ENCODE results near the gene CSE1L.
"Not testable (repeated sequence)": the region's sequence is repeated elsewhere in the genome, so short reads cannot be mapped to it uniquely, and the experiment has no call there.

The CSE1L gene

GRCh38 chr20:49074521-49074920, 28.4 kb downstream of the CSE1L start:
- DNase-seq (ENCODE audit: low read depth in 2 of 3, low spot score in 2 of 3) = no peak

- DNase-seq (ENCODE audit: low read depth in 2 of 3, low spot score in 2 of 3) = no peak
Observed at GRCh38 chr20:49078310-49078709, 32.2 kb downstream of the CSE1L start.

GRCh38 chr20:49082295-49082694, 36.2 kb downstream of the CSE1L start:
- DNase-seq (ENCODE audit: low read depth in 2 of 3, low spot score in 2 of 3) = not testable (repeated sequence)

- DNase-seq (ENCODE audit: low read depth in 2 of 3, low spot score in 2 of 3) = no peak
Observed at GRCh38 chr20:49091104-49091503, 45.0 kb downstream of the CSE1L start.

GRCh38 chr20:49091762-49092161, 45.6 kb downstream of the CSE1L start:
- no peak for DNase-seq (ENCODE audit: low read depth in 2 of 3, low spot score in 2 of 3)

- DNase-seq (ENCODE audit: low read depth in 2 of 3, low spot score in 2 of 3) = no peak
Observed at GRCh38 chr20:49096203-49096730, 50.2 kb downstream of the CSE1L start.

GRCh38 chr20:49097159-49097558, 51.0 kb downstream of the CSE1L start:
- DNase-seq (ENCODE audit: low read depth in 2 of 3, low spot score in 2 of 3) = no peak

GRCh38 chr20:49098136-49098535, 52.0 kb downstream of the CSE1L start:
- DNase-seq (ENCODE audit: low read depth in 2 of 3, low spot score in 2 of 3) = no peak

GRCh38 chr20:49099011-49099410, 52.9 kb downstream of the CSE1L start:
- DNase-seq (ENCODE audit: low read depth in 2 of 3, low spot score in 2 of 3) = no peak

- not testable (repeated sequence) for DNase-seq (ENCODE audit: low read depth in 2 of 3, low spot score in 2 of 3)
Observed at GRCh38 chr20:49100292-49100691, 54.2 kb downstream of the CSE1L start.

GRCh38 chr20:49100972-49101371, 54.9 kb downstream of the CSE1L start:
- no peak for DNase-seq (ENCODE audit: low read depth in 2 of 3, low spot score in 2 of 3)

GRCh38 chr20:49103019-49103418, 56.9 kb downstream of the CSE1L start:
- no peak for DNase-seq (ENCODE audit: low read depth in 2 of 3, low spot score in 2 of 3)

GRCh38 chr20:49103647-49104364, 57.7 kb downstream of the CSE1L start:
- DNase-seq (ENCODE audit: low read depth in 2 of 3, low spot score in 2 of 3) = no peak

- no peak for DNase-seq (ENCODE audit: low read depth in 2 of 3, low spot score in 2 of 3)
Observed at GRCh38 chr20:49104365-49104648, 58.2 kb downstream of the CSE1L start.

- DNase-seq (ENCODE audit: low read depth in 2 of 3, low spot score in 2 of 3) = not testable (repeated sequence)
Observed at GRCh38 chr20:49104979-49105547, 59.0 kb downstream of the CSE1L start.

- DNase-seq (ENCODE audit: low read depth in 2 of 3, low spot score in 2 of 3) = no peak
Observed at GRCh38 chr20:49106328-49106727, 60.2 kb downstream of the CSE1L start.

- DNase-seq (ENCODE audit: low read depth in 2 of 3, low spot score in 2 of 3) = no peak
Observed at GRCh38 chr20:49110767-49111694, 64.9 kb downstream of the CSE1L start.

GRCh38 chr20:49112596-49113274, 66.6 kb downstream of the CSE1L start:
- DNase-seq (ENCODE audit: low read depth in 2 of 3, low spot score in 2 of 3) = no peak

GRCh38 chr20:49115564-49115963, 69.5 kb downstream of the CSE1L start:
- no peak for DNase-seq (ENCODE audit: low read depth in 2 of 3, low spot score in 2 of 3)

- no peak for DNase-seq (ENCODE audit: low read depth in 2 of 3, low spot score in 2 of 3)
Observed at GRCh38 chr20:49118307-49118706, 72.2 kb downstream of the CSE1L start.

GRCh38 chr20:49119988-49120387, 73.9 kb downstream of the CSE1L start:
- no peak for DNase-seq (ENCODE audit: low read depth in 2 of 3, low spot score in 2 of 3)
